Measurements from ENCODE around the gene PTPRR. TPM values are rescaled to one million over a fixed set of nuclear protein-coding genes. Genes with fewer than 3 reads are reported as not detected.
A peak's percentile ranks its signal among the peaks of the same experiment; 100 is the strongest.

The PTPRR gene
- total and polyA plus RNA-seq, 12 donors, result 0.20 to 1.7 (median 0.74) TPM

DNA sequence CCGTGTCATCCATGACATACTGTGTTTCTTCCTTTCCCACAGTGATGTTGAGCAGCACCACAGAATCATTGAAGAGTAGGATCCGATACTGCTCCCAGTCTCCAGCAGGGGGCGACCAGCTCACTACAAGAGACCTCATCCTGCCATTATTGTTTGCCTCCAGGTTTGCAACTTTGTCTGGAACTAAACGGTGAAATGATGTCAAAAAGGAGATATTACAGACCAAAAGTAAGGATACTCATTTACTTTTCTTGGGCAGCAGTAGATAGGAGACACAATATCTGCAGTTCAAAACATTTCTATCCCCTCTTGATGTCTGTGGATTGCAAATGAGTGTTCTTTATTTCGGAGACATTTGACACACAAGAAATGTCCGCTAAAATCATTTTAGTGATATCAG lies 330.5 kb downstream of the PTPRR start:
- H3K27me3 ChIP-seq, result no peaks in the 10 kb centered on the region
- no peak overlapping the region for H3K27ac ChIP-seq
- peaks cover 0 to 2% (median 0%) of the 10 kb centered on the region in 11 donors for H3K9me3 ChIP-seq
- ATAC-seq (peak in 6 of 8 donors; percentile 85 to 92 (median 88)), DNase-seq (peak; percentile 70 to 74)
- peaks cover 0 to 42% (median 0%) of the 10 kb centered on the region in 9 donors for H3K4me1 ChIP-seq
- WGBS, 2 donors, result 31% methylated on average over 6 of the region's 6 CpGs
- H3K36me3 ChIP-seq, result peaks cover 0 to 91% (median 10%) of the 10 kb centered on the region in 9 donors
- intact Hi-C loops (cut with DNase I), result loop anchor here in 9 of 10 donors (1.0 to 10.0 kb wide), 8 partner anchors 55 to 132 kb away; no protein-coding TSS in a partner anchor
- TF ChIP-seq CTCF (IDR thresholded peaks at IDR 0.05), result peak; percentile 65 to 93 (median 88)
- no peak overlapping the region for H3K4me3 ChIP-seq

Other genes with a start within 250 kb of the PTPRR start
- under 1 TPM in 4 of 10 donors, not detected in 6; 0.21 to 0.75 (median 0.38) TPM for gene TSPAN8, start 237.3 kb upstream of the PTPRR start, total RNA-seq
- under 1 TPM; 0.09 to 0.66 TPM for gene TSPAN8, start 237.3 kb upstream of the PTPRR start, polyA plus RNA-seq

All from heart right ventricle (tissue), 16 donors.